Spleen (tissue), 7 donors: ENCODE measurements around the gene CAMK1G.

ENCODE experiments used
- POLR2A ChIP-seq, 3 donors: fragments of 450-650 bp; IDR thresholded peaks; one replicate each; pipeline ENCODE4 v1.5.1; 2017; ENCODE audit warnings: antibody characterized with exemption in 3 of 3, mild to moderate bottlenecking in 1 of 3
- POLR2AphosphoS5 ChIP-seq, 3 donors: sonication (generic); formaldehyde crosslinking; IDR thresholded peaks; one replicate each; pipeline ENCODE4 v1.5.1; 2017; ENCODE audit warnings: antibody characterized with exemption in 3 of 3
- TF ChIP-seq, protein P1 (sequence below), 11 experiments: fragments of 200-600 bp in 7 of 11; fragments of 450-650 bp in 4 of 11; sonication (generic) in 4 of 11; IDR thresholded peaks in 8 of 11; conservative IDR thresholded peaks in 3 of 11; 1 replicate in 7 of 11; 2 replicates in 4 of 11; pipeline versions ENCODE4 v1.4.0 to v1.8.0; 2016 to 2021; ENCODE audit warnings: antibody characterized with exemption in 11 of 11, inconsistent platforms in 4 of 11, mild to moderate bottlenecking in 1 of 11
- donor health status: DM: no; HTN: no; CAD: no; lungs with moderate emphysema.
- donor health status: DM: no; HTN: no; CAD: no.
- donor health status: DM: no; HTN: no; CAD: no.

DNA sequence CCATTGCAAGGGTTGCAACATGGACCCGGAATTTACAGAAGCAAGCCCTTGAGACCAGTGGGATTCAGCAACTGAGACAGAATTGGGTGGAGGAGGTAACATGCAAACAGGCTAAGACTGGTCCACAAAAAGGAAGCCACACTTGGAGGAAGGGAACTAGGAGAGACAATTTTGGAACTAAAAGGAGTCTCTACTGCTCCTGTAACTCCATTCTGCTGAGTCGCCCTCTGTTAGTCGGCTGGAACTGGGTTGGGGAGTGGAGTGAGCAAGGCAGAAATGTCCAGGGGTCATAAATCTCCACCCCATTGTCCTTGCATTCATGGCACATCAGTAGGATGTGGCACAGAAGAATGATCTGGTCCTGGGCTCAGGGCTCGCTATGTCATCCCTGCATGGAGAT is 63.6 kb downstream of the CAMK1G start:
- TF ChIP-seq, protein P1, sequence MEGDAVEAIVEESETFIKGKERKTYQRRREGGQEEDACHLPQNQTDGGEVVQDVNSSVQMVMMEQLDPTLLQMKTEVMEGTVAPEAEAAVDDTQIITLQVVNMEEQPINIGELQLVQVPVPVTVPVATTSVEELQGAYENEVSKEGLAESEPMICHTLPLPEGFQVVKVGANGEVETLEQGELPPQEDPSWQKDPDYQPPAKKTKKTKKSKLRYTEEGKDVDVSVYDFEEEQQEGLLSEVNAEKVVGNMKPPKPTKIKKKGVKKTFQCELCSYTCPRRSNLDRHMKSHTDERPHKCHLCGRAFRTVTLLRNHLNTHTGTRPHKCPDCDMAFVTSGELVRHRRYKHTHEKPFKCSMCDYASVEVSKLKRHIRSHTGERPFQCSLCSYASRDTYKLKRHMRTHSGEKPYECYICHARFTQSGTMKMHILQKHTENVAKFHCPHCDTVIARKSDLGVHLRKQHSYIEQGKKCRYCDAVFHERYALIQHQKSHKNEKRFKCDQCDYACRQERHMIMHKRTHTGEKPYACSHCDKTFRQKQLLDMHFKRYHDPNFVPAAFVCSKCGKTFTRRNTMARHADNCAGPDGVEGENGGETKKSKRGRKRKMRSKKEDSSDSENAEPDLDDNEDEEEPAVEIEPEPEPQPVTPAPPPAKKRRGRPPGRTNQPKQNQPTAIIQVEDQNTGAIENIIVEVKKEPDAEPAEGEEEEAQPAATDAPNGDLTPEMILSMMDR (IDR thresholded peaks at IDR 0.05 in 8 of 11, conservative IDR thresholded peaks at IDR 0.05 in 3 of 11): no peak
- TF ChIP-seq POLR2AphosphoS5 (IDR thresholded peaks at IDR 0.05) (no peak), POLR2A (IDR thresholded peaks at IDR 0.05) (no peak)
